NCI-H2081 treated with DMSO at 0.1 percent for 48 hours (cell line): ENCODE measurements around the gene PRR3.
A peak's percentile ranks its signal among the peaks of the same experiment; 100 is the strongest.
"Not testable (repeated sequence)": the region's sequence is repeated elsewhere in the genome, so short reads cannot be mapped to it uniquely, and the experiment has no call there.

ENCODE experiments used
- DNase-seq: peaks from one replicate; lab custom pipeline; 2025; lab: John Stamatoyannopoulos, UW

Gene PRR3, protein sequence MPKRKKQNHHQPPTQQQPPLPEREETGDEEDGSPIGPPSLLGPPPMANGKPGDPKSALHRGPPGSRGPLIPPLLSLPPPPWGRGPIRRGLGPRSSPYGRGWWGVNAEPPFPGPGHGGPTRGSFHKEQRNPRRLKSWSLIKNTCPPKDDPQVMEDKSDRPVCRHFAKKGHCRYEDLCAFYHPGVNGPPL

DNA sequence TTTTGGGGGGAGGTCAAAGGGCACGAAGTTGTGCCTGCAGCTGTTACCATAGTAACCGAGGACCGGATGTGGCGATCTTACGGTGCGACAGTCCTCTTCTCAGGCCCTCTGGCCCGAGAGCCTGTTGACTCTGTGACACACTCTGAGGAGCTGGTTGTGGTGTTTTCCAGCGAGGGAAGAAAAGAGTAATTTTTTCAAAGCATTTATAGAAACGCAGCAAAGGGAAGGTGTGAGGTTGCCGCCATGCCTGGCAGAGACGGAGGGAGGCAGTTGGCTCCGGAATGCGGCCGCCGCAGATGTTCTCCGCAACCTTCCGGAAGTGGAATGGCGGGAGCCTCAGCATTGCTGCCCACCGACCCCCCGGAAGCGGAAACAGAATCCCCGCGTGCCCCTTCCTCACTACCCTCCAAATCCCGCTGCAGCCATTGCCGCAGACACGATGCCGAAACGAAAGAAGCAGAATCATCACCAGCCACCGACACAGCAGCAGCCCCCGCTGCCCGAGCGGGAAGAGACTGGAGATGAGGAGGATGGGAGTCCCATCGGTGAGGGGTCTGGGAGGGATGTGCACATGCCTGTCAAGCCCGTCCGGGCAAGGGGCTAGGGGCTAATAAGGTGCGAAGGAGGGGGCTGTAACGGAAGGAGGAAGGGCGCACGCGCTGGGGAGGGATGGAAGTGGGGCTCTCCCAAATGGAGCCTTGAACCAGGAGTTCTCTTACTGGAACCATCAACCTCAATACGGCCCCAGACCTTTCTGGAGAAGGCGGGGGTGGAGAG lies at the start of gene PRR3:
Gene PRR3 (plus strand): TSS at position 390 of the 777 bp plus-strand sequence. CDS start 50 bp downstream, at position 440.
- DNase-seq, result peak; percentile 66

DNA sequence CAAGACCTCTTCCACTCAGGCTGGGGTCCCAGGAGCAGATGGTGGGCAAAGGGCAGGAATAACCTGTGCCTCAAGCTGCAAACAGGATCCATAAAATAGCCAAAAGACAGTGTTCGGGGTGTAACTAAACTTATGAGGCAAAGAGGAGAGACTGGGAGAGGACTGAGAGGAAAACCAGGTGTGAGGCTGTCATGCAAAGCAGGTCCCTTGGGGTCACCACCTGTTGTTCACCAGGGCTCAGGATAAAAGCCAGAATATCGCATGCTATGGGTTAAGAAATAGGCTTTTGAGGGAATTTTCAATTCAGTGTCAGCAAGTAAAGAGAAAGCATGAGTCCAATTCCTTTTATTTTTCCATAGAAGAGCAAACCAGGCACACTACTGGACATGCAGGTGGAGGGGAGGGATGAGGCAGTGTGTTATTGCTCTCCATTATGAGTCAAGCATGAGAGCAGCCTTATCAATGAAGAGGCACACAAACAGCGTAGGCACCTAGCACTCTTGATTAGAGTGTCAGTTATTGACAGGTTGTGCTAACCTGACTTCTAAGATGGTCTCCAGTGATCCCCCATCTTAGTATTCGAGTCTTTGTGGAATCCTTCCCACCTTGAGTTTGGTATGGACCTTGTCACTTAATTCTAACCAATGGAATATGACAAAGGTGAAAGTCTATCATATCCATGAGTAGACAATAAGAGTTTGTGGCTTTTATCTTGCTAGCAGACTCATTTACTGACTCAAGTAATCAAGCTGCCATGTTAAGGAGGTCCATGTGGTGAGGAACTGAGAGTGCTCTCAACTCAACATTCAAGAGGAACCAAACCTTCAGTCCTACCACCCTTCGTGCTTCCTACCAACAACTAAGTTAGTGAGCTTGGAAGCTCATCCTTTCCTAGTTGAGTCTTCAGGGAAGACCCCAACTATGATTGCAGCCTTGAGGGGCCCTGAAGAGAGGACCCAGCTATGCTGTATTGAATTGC lies 49.0 kb upstream of the PRR3 start:
- no peak for DNase-seq

DNA sequence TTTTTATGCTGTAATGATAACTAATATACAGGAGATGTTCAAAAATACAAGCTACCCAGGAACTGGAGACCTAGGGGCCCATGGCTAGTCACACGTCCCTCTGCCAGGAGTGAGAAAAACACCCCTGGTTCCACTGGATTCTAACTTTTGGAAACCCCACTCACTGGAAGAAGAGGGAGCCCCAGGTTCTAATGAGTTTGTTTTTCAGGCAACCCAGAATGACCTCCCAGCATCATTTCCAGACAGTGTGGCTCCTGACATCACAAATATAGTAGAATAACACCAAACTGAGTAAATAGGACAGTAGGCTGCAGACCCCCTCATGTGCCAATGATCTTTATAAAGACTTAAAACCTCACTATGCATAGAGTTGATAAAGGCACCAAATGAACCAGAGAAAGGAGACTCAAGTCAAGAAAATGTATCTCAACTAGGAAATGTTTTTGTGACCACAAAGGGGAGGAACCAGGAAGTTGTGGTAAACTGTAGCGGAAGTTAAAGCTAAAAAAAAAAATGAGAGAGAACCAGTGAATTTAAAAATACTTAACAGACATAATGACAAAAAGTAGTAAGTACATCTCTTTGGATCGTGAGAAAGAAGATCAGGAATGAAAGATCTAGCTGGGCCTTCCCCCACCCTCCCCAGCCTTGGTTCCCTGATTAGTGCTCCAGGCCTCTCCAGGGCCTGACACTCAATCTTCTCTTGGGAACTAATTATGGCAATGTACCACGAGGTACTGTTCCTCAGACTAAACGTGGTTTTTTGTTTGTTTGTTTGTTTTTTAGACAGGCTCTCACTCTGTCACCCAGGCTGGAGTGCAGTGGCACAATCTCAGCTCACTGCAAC lies 48.0 kb upstream of the PRR3 start:
- no peak for DNase-seq

DNA sequence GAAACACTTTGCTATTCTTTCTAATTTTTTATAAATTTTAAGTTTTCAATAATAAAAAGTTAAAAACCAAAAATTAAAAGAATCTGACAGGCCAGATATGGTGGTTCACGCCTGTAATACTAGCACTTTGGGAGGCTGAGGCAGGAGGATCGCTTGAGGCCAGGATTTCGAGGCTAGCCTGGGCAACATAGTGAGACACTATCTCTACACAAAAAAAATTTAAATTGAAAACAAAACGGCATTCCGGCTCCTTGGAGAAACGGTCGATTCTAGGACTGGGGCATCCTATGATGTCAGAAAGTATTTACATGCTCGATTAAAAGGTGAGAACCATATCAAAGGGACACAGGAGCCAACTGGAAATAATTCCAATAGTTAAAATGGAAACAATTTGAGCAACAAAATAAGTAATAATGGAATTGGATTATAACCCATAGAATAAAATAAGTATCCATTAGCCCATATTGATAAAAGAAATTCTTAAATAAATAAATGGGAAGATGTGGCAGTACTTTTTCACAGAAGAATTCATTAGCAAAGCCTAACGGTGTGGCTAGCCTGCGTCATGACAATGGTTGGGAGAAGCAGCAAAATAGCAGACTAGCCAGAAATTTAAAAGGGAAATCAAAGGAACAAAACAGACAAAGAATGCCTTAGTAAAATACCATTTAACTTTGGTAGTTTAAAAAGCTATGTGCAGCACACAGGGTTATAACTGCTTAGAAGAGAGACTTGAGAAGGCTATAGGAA lies 46.5 kb upstream of the PRR3 start:
- no peak for DNase-seq

DNA sequence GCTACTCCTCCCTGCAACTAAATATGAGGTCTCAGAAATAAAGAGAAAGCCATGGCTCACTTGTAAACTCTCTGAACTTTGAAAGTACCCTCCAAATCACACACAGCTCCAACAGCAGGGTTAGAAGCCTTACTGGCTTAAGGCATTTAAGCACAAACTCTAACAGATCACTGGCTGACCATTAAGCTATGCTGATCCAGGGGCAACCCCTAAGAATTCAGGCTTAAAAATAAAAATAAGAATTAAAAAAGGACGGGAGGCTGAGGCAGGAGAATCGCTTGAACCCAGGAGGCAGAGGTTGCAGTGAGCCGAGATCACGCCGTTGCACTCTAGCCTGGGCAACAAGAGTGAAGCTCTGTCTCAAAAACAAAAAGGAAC lies 45.9 kb upstream of the PRR3 start:
- no peak for DNase-seq

DNA sequence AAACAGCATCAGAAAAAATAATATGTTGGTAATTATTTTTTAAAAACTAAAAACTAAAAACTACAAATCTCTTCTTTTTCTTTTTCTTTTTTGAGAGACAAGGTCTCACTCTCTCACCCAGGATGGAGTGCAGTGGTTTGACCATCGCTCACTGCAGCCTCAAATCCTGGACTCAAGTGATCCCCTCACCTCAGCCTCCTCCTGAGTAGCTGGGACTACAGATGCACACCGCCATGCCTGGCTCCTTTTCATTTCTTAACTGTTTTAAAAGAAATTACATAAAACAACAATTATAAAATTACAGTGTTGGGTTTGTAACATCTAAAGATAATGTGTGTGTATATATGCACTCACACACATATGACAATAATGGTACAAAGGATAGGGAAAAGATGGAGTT lies 43.6 kb upstream of the PRR3 start:
- no peak for DNase-seq

DNA sequence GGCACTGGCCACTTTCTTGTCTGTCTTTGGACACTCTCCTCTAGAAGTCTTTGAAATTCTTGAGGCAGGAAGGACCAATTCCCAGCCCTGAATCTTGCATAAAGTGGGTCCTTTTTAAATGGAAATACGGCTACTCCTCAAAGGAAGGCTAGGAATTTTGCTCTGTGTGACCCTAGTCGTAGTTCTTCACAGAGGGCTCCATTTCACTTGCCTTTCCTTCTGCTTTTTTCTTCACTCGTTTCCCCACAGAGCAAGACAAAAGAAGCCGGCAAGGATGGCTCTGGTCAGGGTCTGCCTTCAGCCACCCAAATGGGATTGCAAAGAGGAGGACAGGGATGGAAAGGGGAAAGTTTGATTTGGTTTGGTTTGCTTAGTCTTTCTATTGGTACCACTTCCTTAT lies 42.0 kb upstream of the PRR3 start:
- DNase-seq, result no peak

DNA sequence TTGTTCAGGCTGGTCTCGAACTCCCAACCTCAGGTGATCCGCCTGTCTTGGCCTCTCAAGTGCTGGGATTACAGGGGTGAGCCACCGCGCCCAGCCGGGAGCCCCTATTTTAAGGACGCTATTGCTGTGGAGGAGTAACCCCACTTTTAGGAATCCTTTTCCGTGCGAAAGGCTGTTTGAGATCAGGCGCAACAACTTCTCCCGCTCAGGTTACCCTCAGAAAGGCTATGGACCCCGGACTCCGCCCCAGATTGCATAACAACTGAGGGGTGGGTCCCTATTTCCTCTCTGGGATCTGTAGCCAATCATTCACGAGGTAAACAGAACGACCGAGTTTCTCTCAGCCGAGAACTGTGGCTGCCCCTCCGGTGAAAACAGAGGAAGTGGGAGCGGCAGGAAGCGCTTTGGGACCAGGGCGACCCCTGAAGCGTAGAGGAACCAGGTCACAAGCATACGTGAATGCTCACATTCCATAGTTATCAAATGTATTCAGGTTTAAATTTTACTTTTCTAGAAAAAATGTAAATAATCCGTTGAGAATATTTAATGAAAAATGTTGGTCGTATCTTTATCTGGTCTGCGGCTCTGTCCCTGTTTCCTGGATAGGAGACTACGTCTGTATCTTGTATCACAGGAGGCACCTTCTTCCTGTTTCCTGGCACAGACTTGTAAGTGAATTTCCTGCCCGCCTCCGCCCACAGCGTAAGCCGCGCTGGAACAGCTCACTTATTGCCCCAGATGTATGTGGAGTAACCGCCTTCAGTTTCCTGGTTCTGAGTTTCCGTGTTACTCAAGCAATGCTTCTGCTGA lies 40.9 kb upstream of the PRR3 start:
- DNase-seq, result no peak

DNA sequence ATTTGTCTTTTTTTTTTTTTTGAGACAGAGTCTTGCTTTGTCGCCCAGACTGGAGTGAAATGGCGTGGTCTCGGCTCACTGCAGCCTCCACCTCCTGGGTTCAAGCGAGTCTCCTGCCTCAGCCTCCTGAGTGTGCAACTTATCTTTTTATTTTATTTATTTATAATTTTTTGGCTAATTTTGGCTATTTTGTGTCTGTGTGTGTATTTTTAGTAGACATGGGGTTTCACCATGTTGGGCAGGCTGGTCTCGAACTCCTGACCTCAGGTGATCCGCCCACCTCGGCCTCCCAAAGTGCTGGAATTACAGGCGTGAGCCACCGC lies 40.4 kb upstream of the PRR3 start:
- not testable (repeated sequence) for DNase-seq

DNA sequence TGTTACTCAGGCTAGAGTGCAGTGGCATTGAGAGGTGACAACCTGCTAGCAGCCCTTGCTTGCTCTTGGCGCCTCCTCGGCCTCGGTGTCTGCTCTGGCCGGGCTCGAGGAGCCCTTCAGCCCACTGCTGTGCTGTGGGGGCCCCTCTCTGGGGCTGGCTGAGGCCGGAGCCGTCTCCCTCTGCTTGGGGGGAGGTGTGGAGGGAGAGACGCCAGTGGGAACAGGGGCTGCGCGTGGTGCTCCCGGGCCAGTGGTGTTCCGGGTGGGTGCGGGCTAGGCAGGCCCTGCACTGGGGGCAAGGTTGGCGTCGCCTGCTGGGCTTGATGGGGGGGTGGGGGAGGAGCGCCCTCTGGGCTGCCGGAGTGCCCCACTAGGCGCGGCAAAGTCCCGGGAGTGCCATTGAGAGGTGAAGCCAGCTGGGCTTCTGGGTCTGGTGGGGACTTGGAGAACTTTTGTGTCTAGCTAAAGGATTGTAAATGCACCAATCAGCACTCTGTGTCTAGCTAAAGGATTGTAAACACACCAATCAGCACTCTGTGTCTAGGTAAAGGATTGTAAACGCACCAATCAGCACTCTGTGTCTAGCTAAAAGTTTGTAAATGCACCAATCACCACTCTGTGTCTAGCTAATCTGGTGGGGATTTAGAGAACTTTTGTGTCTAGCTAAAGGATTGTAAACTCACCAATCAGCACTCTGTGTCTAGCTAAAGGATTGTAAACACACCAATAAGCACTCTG lies 39.2 kb upstream of the PRR3 start:
- not testable (repeated sequence) for DNase-seq

DNA sequence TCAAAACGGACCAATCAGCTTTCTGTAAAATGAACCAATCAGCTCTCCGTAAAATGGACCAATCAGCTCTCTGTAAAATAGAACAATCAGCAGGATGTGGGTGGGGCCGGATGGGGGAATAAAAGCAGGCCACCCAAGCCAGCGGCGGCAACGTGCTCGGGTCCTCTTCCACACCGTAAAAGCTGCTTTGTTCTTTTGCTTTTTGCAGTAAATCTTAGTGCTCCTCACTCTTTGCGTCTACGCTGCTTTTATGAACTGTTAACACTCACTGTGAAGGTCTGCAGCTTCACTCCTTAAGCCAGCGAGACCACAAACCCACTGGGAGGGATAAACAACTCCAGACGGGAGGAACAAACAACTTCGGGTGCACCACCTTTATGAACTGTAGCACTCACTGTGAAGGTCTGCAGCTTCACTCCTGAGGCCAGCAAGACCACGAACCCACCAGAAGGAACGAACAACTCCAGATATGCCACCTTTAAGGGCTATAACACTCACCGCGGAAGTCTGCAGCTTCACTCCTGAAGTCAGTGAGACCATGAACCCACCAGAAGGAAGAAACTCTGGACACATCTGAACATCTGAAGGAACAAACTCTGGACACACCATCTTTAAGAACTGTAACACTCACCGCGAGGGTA lies 38.5 kb upstream of the PRR3 start:
- not testable (repeated sequence) for DNase-seq

DNA sequence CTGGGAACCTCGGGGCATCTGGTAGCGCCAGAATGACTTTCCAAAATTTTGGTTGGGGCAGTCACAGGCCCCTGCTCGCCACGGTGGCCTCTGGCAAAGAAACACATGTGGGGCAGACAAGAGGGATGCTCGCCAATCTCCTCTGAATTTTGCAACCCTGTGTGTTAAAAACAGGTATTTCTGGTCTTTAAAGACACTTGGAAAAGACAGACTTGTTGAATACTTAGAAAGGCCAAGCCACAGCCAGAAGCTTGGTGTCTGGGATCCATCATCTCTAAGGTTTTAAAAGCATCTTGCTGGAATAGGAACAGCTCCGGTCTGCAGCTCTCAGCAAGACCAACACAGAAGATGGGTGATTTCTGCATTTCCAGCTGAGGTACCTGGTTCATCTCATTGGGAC lies 36.6 kb upstream of the PRR3 start:
- no peak for DNase-seq

DNA sequence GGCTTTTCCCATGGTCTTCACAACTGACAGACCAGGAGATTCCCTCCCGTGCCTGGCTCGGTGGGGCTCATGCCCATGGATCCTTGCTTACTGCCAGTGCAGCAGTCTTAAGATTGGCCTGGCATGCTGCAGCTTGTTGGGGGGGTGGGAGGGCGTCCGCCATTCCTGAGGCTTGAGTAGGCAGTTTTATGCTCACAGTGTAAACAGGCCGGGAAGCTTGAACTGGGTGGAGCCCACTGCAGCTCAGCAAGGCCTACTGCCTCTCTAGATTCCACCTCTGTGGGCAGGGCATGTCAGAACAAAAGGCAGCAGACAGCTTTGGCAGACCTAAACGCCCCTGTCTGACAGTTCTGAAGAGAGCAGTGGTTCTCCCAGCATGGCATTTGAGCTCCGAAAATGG lies 36.0 kb upstream of the PRR3 start:
- DNase-seq, result not testable (repeated sequence)

DNA sequence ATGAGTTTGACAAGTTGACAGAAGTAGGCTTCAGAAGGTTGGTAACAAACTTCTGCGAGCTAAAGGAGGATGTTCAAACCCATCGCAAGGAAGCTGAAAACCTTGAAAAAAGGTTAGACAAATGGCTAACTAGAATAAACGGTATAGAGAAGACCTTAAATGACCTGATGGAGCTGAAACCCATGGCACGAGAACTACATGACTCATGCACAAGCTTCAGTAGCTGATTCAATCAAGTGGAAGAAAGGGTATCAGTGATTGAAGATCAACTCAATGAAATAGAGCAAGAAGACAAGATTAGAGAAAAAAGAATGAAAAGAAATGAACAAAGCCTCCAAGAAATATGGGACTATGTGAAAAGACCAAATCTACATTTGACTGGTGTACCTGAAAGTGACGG lies 35.1 kb upstream of the PRR3 start:
- not testable (repeated sequence) for DNase-seq

DNA sequence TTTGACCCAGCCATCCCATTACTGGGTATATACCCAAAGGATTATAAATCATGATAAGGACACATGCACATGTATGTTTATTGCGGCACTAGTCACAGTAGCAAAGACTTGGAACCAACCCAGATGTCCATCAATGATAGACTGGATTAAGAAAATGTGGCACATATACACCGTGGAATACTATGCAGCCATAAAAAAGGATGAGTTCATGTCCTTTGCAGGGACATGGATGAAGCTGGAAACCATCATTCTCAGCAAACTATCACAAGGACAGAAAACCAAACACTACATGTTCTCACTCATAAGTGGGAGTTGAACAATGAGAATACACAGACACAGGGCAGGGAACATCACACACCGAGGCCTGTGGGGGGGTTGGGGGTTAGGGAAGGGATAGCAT lies 30.7 kb upstream of the PRR3 start:
- DNase-seq, result not testable (repeated sequence)

DNA sequence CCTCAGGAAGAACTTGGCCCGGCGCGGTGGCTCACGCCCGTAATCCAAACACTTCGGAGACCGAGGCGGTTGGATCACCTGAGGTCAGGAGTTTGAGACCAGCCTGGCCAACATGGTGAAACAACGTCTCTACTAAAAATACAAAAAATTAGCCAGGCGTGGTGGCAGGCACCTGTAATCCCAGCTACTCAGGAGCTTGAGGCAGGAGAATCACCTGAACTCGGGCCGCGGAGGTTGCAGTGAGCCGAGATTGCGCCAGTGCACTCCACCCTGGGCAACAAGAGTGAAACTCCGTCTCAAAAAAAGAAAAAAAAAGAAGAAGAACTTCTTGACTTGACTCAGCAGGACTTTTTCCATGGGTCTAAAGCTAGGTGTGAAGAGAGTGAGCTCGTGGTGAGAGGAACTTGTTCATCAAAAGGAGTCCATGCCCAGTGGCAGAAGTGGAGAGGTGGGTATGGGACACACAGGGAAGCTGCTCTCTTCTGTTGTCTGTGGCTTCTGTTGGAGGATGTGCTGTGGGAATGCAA lies 27.7 kb upstream of the PRR3 start:
- DNase-seq, result not testable (repeated sequence)

DNA sequence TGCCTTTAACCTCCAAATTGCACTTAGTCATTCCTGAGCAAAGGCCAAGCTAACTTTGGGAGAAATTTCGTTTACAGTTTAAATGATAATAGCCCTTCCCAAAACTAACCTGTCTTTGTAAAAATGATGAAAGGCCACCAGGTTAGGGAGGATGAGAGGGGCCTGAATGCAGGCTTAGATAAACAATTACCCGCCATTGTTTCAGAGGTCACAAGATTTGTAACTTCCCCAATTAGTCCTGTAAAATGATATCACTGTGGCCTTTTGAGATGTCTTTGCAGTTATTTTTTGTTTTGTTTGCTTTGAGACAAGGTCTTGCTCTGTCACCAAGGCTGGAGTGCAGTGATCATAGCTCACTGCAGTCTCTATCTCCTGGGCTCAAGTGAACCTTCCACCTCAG lies 27.1 kb upstream of the PRR3 start:
- DNase-seq, result no peak

DNA sequence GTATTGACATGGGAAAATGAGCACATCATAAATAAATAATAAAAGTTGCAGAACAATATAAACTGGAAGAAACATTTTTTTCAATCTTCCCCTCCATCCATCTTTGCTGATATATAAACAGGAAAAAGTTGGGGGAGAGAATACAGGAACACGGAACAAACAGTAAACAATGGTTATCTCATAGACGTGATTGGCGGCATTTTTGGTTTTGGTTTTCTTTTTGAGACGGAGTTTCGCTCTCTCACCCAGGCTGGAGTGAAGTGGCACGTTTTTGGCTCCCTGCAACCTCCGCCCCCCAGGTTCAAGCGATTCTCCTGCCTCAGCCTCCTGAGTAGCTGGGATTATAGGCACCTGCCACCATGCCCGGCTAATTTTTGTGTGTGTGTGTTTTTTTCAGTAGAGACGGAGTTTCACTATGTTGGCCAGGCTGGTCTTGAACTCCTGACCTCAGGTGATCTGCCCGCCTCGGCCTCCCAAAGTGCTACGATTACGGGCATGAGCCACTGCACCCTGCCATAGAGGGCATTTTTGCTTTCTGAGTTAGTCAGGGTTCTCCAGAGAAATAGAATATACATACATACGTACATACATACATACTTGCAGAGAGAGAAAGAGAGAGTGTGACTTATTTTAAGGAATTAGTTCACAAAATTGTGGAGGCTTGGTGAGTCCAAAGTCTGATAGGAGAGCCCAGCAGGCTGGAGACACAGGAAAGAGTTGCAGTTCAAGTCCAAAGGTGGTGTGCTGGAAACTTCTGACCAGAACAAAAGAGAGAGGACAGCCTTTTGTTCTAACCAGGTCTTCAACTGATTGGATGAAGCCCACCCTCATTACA lies 23.4 kb upstream of the PRR3 start:
- no peak for DNase-seq
